Measurements from ENCODE around the gene PSMB3.

- TF ChIP-seq, protein P1, sequence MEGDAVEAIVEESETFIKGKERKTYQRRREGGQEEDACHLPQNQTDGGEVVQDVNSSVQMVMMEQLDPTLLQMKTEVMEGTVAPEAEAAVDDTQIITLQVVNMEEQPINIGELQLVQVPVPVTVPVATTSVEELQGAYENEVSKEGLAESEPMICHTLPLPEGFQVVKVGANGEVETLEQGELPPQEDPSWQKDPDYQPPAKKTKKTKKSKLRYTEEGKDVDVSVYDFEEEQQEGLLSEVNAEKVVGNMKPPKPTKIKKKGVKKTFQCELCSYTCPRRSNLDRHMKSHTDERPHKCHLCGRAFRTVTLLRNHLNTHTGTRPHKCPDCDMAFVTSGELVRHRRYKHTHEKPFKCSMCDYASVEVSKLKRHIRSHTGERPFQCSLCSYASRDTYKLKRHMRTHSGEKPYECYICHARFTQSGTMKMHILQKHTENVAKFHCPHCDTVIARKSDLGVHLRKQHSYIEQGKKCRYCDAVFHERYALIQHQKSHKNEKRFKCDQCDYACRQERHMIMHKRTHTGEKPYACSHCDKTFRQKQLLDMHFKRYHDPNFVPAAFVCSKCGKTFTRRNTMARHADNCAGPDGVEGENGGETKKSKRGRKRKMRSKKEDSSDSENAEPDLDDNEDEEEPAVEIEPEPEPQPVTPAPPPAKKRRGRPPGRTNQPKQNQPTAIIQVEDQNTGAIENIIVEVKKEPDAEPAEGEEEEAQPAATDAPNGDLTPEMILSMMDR (conservative IDR thresholded peaks at IDR 0.05 in 1 of 2, IDR thresholded peaks at IDR 0.05 in 1 of 2; ENCODE audit: low read depth in 1 of 2, low read length in 2 of 2), result no peak
- no peak for TF ChIP-seq EZH2 (IDR thresholded peaks at IDR 0.05; ENCODE audit: low read length, missing control alignments)
These were observed 13.9 kb upstream of the PSMB3 start for GRCh38 chr17:38738686-38739085.

Data from fibroblast of lung (primary cell).